Body of pancreas (tissue), 4 donors: ENCODE data around the gene AKAP17A.

Experiments used
- CTCF ChIP-seq, 7 experiments: fragments of 450-650 bp in 4 of 7; fragments of 200-600 bp in 3 of 7; sonication (generic) in 3 of 7; IDR thresholded peaks; one replicate each; pipeline ENCODE4 v1.5.1; 2016 to 2019; ENCODE audit warnings: antibody characterized with exemption in 7 of 7
- POLR2A ChIP-seq, 3 donors: fragments of 450-650 bp; IDR thresholded peaks; one replicate each; pipeline ENCODE4 v1.6.1; 2016; ENCODE audit warnings: antibody characterized with exemption in 3 of 3, mild to moderate bottlenecking in 2 of 3

DNA sequence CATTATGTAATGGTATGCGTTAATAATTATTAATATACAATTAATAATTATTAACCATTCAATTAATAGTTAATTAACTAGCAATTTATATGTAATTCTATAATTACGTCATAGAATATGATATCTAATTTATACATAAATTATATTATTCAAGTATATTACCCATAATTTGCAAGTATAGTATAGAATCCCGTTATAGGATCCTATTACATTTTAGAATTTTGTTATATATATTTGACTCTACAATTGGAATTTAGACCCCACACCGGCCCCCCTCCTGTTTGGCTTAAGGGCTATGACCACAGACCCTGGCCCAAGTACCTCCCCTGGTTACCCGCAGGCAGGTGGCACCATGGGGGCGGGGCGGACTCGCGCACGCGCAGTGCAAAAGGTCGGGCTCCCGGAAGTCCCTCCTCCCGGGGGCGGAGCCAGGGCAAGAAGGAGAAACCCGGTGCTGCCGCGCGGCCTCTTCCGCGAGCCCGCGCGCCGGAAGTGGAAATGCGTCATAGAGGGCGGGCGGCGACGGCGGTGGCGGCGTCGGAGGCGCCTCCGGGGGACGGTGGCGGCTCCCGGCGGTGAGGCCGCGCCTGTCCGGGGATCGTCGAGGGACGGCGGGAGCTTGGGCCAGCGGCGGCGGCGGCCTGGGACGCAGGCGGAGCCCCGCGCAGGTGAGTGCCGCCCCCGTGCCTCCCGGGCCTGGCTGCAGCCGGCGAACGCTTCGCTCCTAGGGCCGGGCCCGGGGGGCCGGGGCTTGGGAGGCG lies at the start of gene AKAP17A:
- TF ChIP-seq POLR2A (IDR thresholded peaks at IDR 0.05) (peak; percentile 46 to 66 (median 57)), CTCF (IDR thresholded peaks at IDR 0.05) (peak in 1 of 7 experiments; percentile 36)
